GM12873 (cell line): ENCODE data around the gene TSC22D1.
A peak's percentile ranks its signal among the peaks of the same experiment; 100 is the strongest.

Source experiments
- CTCF ChIP-seq: IDR thresholded peaks from 2 replicates; pipeline ENCODE4 v1.5.1; 2012; ENCODE audit warnings: low read depth, mild to moderate bottlenecking, moderate library complexity, low read length, control low read depth; ENCODE audit not compliant: insufficient read depth; ENCODE audit errors: missing control alignments

TSC22D1 gene

DNA sequence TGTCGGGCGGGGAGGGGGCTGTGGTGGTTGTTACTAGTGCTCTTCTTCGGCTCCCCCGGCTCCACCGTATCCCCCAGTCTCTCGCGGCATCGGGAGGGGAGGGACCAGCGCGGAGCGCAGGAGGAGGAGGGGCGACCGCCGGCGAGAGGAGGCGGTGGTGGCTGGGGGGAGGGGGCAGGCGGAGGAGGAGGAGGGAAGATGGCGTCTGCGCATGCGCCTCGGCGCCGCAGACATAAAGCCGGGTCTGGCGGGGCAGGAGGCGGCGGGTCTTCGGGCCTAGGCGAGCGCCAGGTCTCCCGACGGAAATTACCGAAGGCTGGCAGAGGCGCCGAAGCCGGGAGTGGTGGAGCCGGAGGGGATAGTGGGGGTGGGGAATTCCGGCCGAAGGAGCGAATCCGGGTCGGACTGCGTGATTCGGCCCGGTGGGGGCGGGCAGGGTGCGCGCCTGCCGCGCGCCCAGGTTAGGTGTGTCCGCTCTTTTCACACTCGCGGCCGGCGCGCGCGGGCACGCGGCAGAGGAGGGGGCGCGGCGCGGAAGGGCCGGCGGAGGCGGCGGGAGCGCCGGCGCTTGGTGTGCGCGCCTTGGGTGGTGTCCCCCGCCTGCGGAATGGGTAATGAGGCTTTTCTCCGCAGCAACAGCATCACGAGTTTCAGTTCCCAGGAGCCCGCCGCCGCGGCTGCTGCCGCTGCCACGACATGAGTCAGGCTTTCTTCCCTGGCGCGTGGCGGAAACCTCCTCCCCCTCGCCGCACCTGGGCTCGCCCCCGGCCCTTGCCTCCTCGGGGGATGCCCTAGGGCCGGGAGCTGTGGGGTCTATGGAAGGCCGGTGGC lies 1.3 kb upstream of the TSC22D1 start:
- no peak for TF ChIP-seq CTCF

DNA sequence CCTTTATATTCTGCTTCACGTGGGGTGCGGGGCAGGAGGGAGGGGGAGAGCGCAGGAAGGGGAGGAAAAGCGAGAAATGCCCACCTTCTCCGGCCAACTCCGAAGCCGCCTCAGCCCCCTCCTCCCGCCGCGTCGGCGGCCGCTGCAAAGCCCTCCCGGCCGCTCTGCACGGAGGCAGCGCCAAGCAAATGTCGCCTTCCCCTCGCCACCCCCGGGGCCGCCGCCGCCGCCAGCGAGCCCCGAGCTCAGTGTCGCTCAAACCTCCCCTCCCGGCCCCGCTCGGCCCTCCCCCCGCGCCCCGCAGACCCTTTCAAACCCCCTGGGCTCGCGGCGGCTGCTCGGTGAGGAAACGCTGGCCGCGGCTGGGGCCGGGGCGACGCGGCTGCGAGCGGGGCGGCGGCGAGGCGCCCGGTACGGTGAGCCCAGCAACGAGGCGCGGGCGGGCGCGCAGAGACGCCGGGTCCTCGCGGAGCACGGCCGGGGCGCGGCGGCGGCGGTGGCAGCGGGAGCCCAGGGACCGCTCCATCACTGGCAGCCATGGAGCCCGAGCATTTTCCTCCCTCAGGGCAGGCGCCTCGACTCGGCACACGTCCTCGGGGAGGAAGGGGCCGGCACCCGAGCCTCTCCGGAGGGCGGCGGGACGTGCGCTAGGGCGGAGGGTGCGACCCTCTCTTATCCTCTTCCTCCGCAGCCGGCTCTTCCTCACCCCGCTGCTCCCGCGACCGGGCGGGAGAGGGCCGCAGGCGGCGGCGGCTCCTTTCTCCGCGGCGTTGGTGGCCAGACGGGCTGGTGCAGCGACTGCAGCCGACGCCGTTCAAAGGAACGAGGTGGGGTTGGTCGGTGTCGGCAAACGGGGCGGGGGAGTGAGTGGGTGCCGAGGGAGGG lies 463 bp upstream of the TSC22D1 start:
- TF ChIP-seq CTCF: no peak

DNA sequence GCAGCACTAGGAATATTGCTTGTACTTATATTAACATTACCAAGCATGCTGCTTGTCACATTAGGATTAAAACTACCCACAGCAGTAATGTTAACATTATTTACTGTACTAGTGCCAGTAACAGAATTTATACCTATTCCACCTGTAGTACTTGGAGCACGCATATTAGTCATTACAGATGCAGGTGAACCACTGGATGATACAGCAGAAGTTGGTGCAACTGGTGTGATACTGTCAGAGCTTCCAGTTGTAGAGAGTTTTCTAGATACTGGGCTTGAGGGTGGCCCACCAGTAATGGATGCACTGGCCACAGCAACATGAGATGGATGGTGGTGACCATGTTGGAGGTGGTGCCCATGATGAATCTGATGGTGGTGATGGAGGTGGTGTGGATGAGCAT lies 1.1 kb downstream of the TSC22D1 start:
- no peak for TF ChIP-seq CTCF

- TF ChIP-seq CTCF: no peak
These were observed 1.7 kb downstream of the TSC22D1 start for GRCh38 chr13:44574466-44574855.

- peak; percentile 68 for TF ChIP-seq CTCF
These were observed 2.2 kb downstream of the TSC22D1 start for GRCh38 chr13:44573790-44574465.

DNA sequence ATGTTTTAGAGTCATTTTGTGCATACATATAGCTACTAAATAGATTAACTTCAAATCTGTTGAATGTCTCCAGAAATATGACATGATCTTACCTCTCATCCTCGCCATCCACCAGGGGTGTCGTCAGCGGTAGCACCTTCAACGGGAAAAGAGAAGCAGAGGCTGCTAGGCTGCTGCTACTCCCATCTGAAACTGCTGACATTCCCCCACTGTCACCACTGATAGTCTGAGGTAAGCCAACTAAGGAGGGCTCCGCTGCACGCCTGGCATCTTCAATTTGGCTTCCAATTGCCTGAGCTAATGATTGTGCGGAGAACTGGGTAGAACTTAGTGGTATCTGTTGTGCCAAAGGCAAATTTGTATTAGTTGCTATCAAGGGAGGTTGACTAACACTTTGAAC lies 3.1 kb downstream of the TSC22D1 start:
- TF ChIP-seq CTCF: no peak

- no peak for TF ChIP-seq CTCF
These were observed 9.5 kb downstream of the TSC22D1 start for GRCh38 chr13:44566601-44567000.
